Lower leg skin (tissue), 3 donors: Measurements from ENCODE around the gene COG2.

Experiments
- POLR2A ChIP-seq, 2 donors: fragments of 450-650 bp; IDR thresholded peaks; one replicate each; pipeline ENCODE4 v1.6.1; 2016 to 2017; ENCODE audit warnings: antibody characterized with exemption in 2 of 2, mild to moderate bottlenecking in 1 of 2, moderate library complexity in 1 of 2
- TF ChIP-seq, protein P1 (sequence below), 3 donors: fragments of 450-650 bp; IDR thresholded peaks; one replicate each; pipeline ENCODE4 v1.5.1; 2016; ENCODE audit warnings: antibody characterized with exemption in 3 of 3, mild to moderate bottlenecking in 3 of 3, moderate library complexity in 2 of 3

DNA sequence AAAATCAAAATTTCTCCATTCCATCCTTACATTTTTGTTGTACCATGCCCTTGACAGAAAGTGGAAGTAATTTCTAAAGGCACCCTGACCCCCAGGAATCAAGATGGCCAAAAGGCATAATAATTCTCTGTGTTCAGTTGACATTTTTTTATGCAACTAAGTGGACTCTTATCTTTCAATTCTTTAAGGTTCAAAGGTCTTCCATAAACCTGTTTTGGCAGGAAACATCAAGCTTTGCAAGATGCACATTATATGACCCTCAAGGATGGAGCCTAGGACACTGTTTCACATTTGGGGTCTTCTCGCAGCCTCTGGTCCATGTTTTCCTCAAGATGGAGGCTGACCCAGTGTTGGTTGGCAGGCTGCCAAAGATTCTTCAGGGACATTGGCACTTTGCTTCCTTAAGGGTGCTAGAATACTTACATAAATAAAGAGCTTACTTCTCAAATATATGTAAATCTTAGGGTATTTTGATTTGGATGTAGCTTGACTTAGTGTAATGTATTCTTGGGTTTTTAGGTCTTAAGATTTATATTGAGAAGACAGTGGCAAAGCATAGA lies 48.0 kb upstream of the COG2 start:
- TF ChIP-seq, protein P1, sequence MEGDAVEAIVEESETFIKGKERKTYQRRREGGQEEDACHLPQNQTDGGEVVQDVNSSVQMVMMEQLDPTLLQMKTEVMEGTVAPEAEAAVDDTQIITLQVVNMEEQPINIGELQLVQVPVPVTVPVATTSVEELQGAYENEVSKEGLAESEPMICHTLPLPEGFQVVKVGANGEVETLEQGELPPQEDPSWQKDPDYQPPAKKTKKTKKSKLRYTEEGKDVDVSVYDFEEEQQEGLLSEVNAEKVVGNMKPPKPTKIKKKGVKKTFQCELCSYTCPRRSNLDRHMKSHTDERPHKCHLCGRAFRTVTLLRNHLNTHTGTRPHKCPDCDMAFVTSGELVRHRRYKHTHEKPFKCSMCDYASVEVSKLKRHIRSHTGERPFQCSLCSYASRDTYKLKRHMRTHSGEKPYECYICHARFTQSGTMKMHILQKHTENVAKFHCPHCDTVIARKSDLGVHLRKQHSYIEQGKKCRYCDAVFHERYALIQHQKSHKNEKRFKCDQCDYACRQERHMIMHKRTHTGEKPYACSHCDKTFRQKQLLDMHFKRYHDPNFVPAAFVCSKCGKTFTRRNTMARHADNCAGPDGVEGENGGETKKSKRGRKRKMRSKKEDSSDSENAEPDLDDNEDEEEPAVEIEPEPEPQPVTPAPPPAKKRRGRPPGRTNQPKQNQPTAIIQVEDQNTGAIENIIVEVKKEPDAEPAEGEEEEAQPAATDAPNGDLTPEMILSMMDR (IDR thresholded peaks at IDR 0.05), result no peak
- no peak for TF ChIP-seq POLR2A (IDR thresholded peaks at IDR 0.05)
